HEK293T (cell line): ENCODE results near the gene LNX2.

ENCODE experiments used
- ARNT ChIP-seq: fragments of 450-650 bp; IDR thresholded peaks from 2 replicates; pipeline ENCODE4 v1.6.1; 2017; ENCODE audit warnings: mild to moderate bottlenecking
- BHLHE40 ChIP-seq: fragments of 450-650 bp; IDR thresholded peaks from 2 replicates; pipeline ENCODE4 v1.6.1; 2016; ENCODE audit warnings: mild to moderate bottlenecking, moderate library complexity, borderline replicate concordance
- ELF4 ChIP-seq: fragments of 450-650 bp; IDR thresholded peaks from 2 replicates; pipeline ENCODE4 v1.6.1; 2017; ENCODE audit warnings: antibody characterized with exemption
- FOXK2 ChIP-seq: fragments of 450-650 bp; IDR thresholded peaks from 2 replicates; pipeline ENCODE4 v1.6.1; 2016; ENCODE audit warnings: mild to moderate bottlenecking
- FOXM1 ChIP-seq: fragments of 450-650 bp; IDR thresholded peaks from 2 replicates; pipeline ENCODE4 v1.6.1; 2017; ENCODE audit warnings: mild to moderate bottlenecking, borderline replicate concordance
- L3MBTL2 ChIP-seq: fragments of 450-650 bp; conservative IDR thresholded peaks from 2 replicates; pipeline ENCODE4 v1.6.1; 2016; ENCODE audit warnings: mild to moderate bottlenecking
- LEF1 ChIP-seq: fragments of 450-650 bp; IDR thresholded peaks from 2 replicates; pipeline ENCODE4 v1.6.1; 2017; ENCODE audit warnings: mild to moderate bottlenecking, borderline replicate concordance
- SP1 ChIP-seq: fragments of 450-650 bp; IDR thresholded peaks from 2 replicates; pipeline ENCODE4 v1.6.1; 2017
- SUZ12 ChIP-seq: fragments of 450-650 bp; IDR thresholded peaks from 2 replicates; pipeline ENCODE4 v1.6.1; 2016; ENCODE audit warnings: mild to moderate bottlenecking
- TARDBP ChIP-seq: fragments of 450-650 bp; IDR thresholded peaks from 2 replicates; pipeline ENCODE4 v1.6.1; 2016

DNA sequence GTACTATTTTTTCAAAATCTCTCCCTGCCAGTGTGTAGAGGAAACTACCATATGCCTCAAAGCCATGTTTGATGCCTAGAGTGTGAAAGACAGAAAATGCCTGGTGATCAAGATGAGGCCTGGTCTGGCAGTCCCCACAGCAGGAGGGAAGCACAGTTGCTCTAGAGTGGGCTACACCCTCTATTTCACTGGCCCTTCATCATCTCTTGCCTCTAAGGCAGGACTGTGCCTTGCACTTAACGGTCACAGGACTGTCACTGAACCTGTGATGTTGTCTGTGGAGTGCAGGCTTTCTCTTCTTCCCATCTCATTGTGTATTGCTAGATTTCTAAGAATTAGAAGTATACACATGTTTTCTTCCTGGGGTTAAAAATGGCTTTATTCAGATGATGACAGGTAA lies 17.7 kb upstream of the LNX2 start:
- TF ChIP-seq FOXM1, result no peak
- no peak for TF ChIP-seq TARDBP
- no peak for TF ChIP-seq FOXK2
- TF ChIP-seq ARNT, result no peak
- TF ChIP-seq SUZ12, result no peak
- TF ChIP-seq ELF4, result no peak
- no peak for TF ChIP-seq LEF1
- no peak for TF ChIP-seq SP1
- no peak for TF ChIP-seq L3MBTL2
- TF ChIP-seq BHLHE40, result no peak
